ENCODE results near the gene HAPSTR1.

HAPSTR1 gene

GRCh38 chr16:9118170-9118569 lies 26.7 kb downstream of the HAPSTR1 start:
- Mint-ChIP-seq H3K4me1 (peaks cover 44% of the 10 kb centered on the region), H3K36me3 (peaks cover 100% of the 10 kb centered on the region), H3K9me3 (no peaks in the 10 kb centered on the region), H3K4me3 (no peak overlapping the region), H3K27ac (no peak overlapping the region)
- DNase-seq (ENCODE audit: low spot score in 2 of 2) = no peak
- ATAC-seq = no peak

- Mint-ChIP-seq H3K4me1 (peaks cover 43% of the 10 kb centered on the region), H3K4me3 (no peak overlapping the region), H3K36me3 (peaks cover 100% of the 10 kb centered on the region), H3K27ac (no peak overlapping the region), H3K9me3 (no peaks in the 10 kb centered on the region)
- DNase-seq (ENCODE audit: low spot score in 2 of 2) (no peak), ATAC-seq (no peak)
These were observed 28.4 kb downstream of the HAPSTR1 start for GRCh38 chr16:9119795-9120194.

- Mint-ChIP-seq H3K36me3 (peaks cover 84% of the 10 kb centered on the region), H3K4me1 (peaks cover 49% of the 10 kb centered on the region), H3K4me3 (no peak overlapping the region), H3K9me3 (no peaks in the 10 kb centered on the region), H3K27ac (peak overlapping the region; percentile 29)
- no peak for DNase-seq (ENCODE audit: low spot score in 2 of 2)
- ATAC-seq = no peak
These were observed 30.9 kb downstream of the HAPSTR1 start for GRCh38 chr16:9122342-9122741.

- Mint-ChIP-seq H3K27ac (peak overlapping the region; percentile 78), H3K4me3 (no peak overlapping the region), H3K9me3 (no peaks in the 10 kb centered on the region), H3K36me3 (peaks cover 82% of the 10 kb centered on the region), H3K4me1 (peaks cover 49% of the 10 kb centered on the region)
- ATAC-seq (no peak), DNase-seq (ENCODE audit: low spot score in 2 of 2) (no peak)
These were observed 31.5 kb downstream of the HAPSTR1 start for GRCh38 chr16:9122969-9123368.

- H3K27ac Mint-ChIP-seq = peak overlapping the region; percentile 78
- no peaks in the 10 kb centered on the region for H3K9me3 Mint-ChIP-seq
- H3K36me3 Mint-ChIP-seq = peaks cover 80% of the 10 kb centered on the region
- no peak for DNase-seq (ENCODE audit: low spot score in 2 of 2)
- no peak for ATAC-seq
- H3K4me1 Mint-ChIP-seq = peaks cover 53% of the 10 kb centered on the region
- no peak overlapping the region for H3K4me3 Mint-ChIP-seq
These were observed 32.0 kb downstream of the HAPSTR1 start for GRCh38 chr16:9123401-9123800.

- DNase-seq (ENCODE audit: low spot score in 2 of 2) = no peak
- Mint-ChIP-seq H3K27ac (peak overlapping the region; percentile 78), H3K36me3 (peaks cover 76% of the 10 kb centered on the region), H3K4me1 (peaks cover 53% of the 10 kb centered on the region), H3K9me3 (no peaks in the 10 kb centered on the region), H3K4me3 (no peak overlapping the region)
- ATAC-seq = peak; percentile 55
These were observed 32.4 kb downstream of the HAPSTR1 start for GRCh38 chr16:9123871-9124270.

GRCh38 chr16:9124444-9124843 lies 33.0 kb downstream of the HAPSTR1 start:
- ATAC-seq = no peak
- no peak for DNase-seq (ENCODE audit: low spot score in 2 of 2)
- H3K36me3 Mint-ChIP-seq = peaks cover 70% of the 10 kb centered on the region
- H3K4me3 Mint-ChIP-seq = no peak overlapping the region
- H3K9me3 Mint-ChIP-seq = no peaks in the 10 kb centered on the region
- H3K27ac Mint-ChIP-seq = no peak overlapping the region
- H3K4me1 Mint-ChIP-seq = peaks cover 53% of the 10 kb centered on the region

GRCh38 chr16:9124908-9125584 lies 33.6 kb downstream of the HAPSTR1 start:
- ATAC-seq (no peak), DNase-seq (ENCODE audit: low spot score in 2 of 2) (no peak)
- peaks cover 48% of the 10 kb centered on the region for H3K4me1 Mint-ChIP-seq
- no peak overlapping the region for H3K4me3 Mint-ChIP-seq
- peak overlapping the region; percentile 63 for H3K27ac Mint-ChIP-seq
- H3K36me3 Mint-ChIP-seq = peaks cover 64% of the 10 kb centered on the region
- H3K9me3 Mint-ChIP-seq = no peaks in the 10 kb centered on the region

GRCh38 chr16:9125658-9126505 lies 34.4 kb downstream of the HAPSTR1 start:
- H3K36me3 Mint-ChIP-seq = peaks cover 55% of the 10 kb centered on the region
- H3K9me3 Mint-ChIP-seq = no peaks in the 10 kb centered on the region
- H3K27ac Mint-ChIP-seq = peak overlapping the region; percentile 65
- peaks cover 45% of the 10 kb centered on the region for H3K4me1 Mint-ChIP-seq
- no peak for DNase-seq (ENCODE audit: low spot score in 2 of 2)
- H3K4me3 Mint-ChIP-seq = peak overlapping the region; percentile 55
- ATAC-seq = no peak

GRCh38 chr16:9126609-9127008 lies 35.2 kb downstream of the HAPSTR1 start:
- Mint-ChIP-seq H3K27ac (peak overlapping the region; percentile 65), H3K4me1 (peaks cover 45% of the 10 kb centered on the region), H3K9me3 (no peaks in the 10 kb centered on the region), H3K36me3 (peaks cover 54% of the 10 kb centered on the region), H3K4me3 (peak overlapping the region; percentile 55)
- DNase-seq (ENCODE audit: low spot score in 2 of 2) (no peak), ATAC-seq (no peak)

- no peaks in the 10 kb centered on the region for H3K9me3 Mint-ChIP-seq
- ATAC-seq = no peak
- H3K4me3 Mint-ChIP-seq = peak overlapping the region; percentile 55
- H3K4me1 Mint-ChIP-seq = peaks cover 41% of the 10 kb centered on the region
- H3K36me3 Mint-ChIP-seq = peaks cover 34% of the 10 kb centered on the region
- no peak for DNase-seq (ENCODE audit: low spot score in 2 of 2)
- H3K27ac Mint-ChIP-seq = peak overlapping the region; percentile 90
These were observed 37.2 kb downstream of the HAPSTR1 start for GRCh38 chr16:9128346-9129342.

- peaks cover 6% of the 10 kb centered on the region for H3K36me3 Mint-ChIP-seq
- no peak overlapping the region for H3K4me3 Mint-ChIP-seq
- DNase-seq (ENCODE audit: low spot score in 2 of 2) (no peak), ATAC-seq (no peak)
- peaks cover 26% of the 10 kb centered on the region for H3K4me1 Mint-ChIP-seq
- H3K9me3 Mint-ChIP-seq = no peaks in the 10 kb centered on the region
- no peak overlapping the region for H3K27ac Mint-ChIP-seq
These were observed 42.9 kb downstream of the HAPSTR1 start for GRCh38 chr16:9134306-9134705.

- Mint-ChIP-seq H3K36me3 (peaks cover 6% of the 10 kb centered on the region), H3K4me3 (no peak overlapping the region), H3K9me3 (no peaks in the 10 kb centered on the region), H3K4me1 (peaks cover 28% of the 10 kb centered on the region), H3K27ac (no peak overlapping the region)
- DNase-seq (ENCODE audit: low spot score in 2 of 2) (peak; percentile 24 to 73), ATAC-seq (peak; percentile 89)
These were observed 43.3 kb downstream of the HAPSTR1 start for GRCh38 chr16:9134739-9135138.

GRCh38 chr16:9135797-9136196 lies 44.4 kb downstream of the HAPSTR1 start:
- ATAC-seq (no peak), DNase-seq (ENCODE audit: low spot score in 2 of 2) (no peak)
- Mint-ChIP-seq H3K4me1 (peaks cover 33% of the 10 kb centered on the region), H3K4me3 (no peak overlapping the region), H3K27ac (peak overlapping the region; percentile 78), H3K9me3 (no peaks in the 10 kb centered on the region), H3K36me3 (peaks cover 12% of the 10 kb centered on the region)

GRCh38 chr16:9136596-9136995 lies 45.2 kb downstream of the HAPSTR1 start:
- no peak for DNase-seq (ENCODE audit: low spot score in 2 of 2)
- ATAC-seq = no peak
- Mint-ChIP-seq H3K27ac (no peak overlapping the region), H3K4me3 (no peak overlapping the region), H3K4me1 (peaks cover 33% of the 10 kb centered on the region), H3K9me3 (no peaks in the 10 kb centered on the region), H3K36me3 (peaks cover 7% of the 10 kb centered on the region)

Data from stimulated activated effector memory CD8-positive, alpha-beta T cell treated with anti-CD3 and anti-CD28 coated beads, Interleukin-12 subunit alpha, Interleukin-12 subunit beta, amount 100 ng/mL, for 72 hours (primary cell).